H1 (cell line): ENCODE data around the gene ARHGEF26. TPM values are rescaled to one million over a fixed set of nuclear protein-coding genes. Genes with fewer than 3 reads are reported as not detected.
A peak's percentile ranks its signal among the peaks of the same experiment; 100 is the strongest.

ENCODE experiments used
- CTCF ChIA-PET: fragments of 300-600 bp; sonication (Branson Sonifier 250); formaldehyde crosslinking; loops from one replicate; lab custom pipeline; 2021; ENCODE audit not compliant: partially characterized antibody; lab: Charles Lee
- POLR2A ChIA-PET: fragments of 300-600 bp; sonication (Branson Sonifier 250); formaldehyde crosslinking; loops from one replicate; lab custom pipeline; 2021; ENCODE audit warnings: inconsistent platforms; ENCODE audit not compliant: partially characterized antibody; lab: Charles Lee
- DNase-seq, 2 experiments: peaks; one replicate each; pipeline versions ENCODE4 v3.0.0 to v3.0.0-alpha.2; 2010 to 2022; ENCODE audit warnings: low spot score in 2 of 2, low read depth in 1 of 2, mixed read lengths in 1 of 2
- FAIRE-seq: peaks from 2 replicates; lab custom pipeline; 2011; peaks lifted over from hg19 to GRCh38; lab: Jason Lieb, UNC
- H2AFZ ChIP-seq: 2 replicates; pipeline ENCODE4 v1.8.1; 2012; ENCODE audit warnings: low read length, inconsistent platforms
- H2AK5ac ChIP-seq: 2 replicates; pipeline ENCODE4 v1.6.1; 2013; ENCODE audit warnings: low read depth, low read length
- H2BK120ac ChIP-seq: replicated peaks from 2 replicates; pipeline ENCODE3; 2013; ENCODE audit warnings: low read depth, low read length, inconsistent platforms
- H2BK12ac ChIP-seq: 2 replicates; pipeline ENCODE4 v1.6.1; 2013; ENCODE audit warnings: low read depth, low read length
- H2BK15ac ChIP-seq: 2 replicates; pipeline ENCODE4 v1.6.1; 2013; ENCODE audit warnings: low read length
- H2BK20ac ChIP-seq: 2 replicates; pipeline ENCODE4 v1.6.1; 2013; ENCODE audit warnings: low read length
- H2BK5ac ChIP-seq: 2 replicates; pipeline ENCODE4 v1.6.1; 2013; ENCODE audit warnings: low read depth, low read length
- H3K14ac ChIP-seq: 2 replicates; pipeline ENCODE4 v1.6.1; 2013; ENCODE audit warnings: inconsistent platforms; ENCODE audit not compliant: insufficient read length
- H3K18ac ChIP-seq: 2 replicates; pipeline ENCODE4 v1.6.1; 2013; ENCODE audit warnings: low read length; ENCODE audit errors: extremely low read depth
- H3K23ac ChIP-seq: 2 replicates; pipeline ENCODE4 v1.6.1; 2013; ENCODE audit warnings: inconsistent platforms; ENCODE audit not compliant: insufficient read length
- H3K23me2 ChIP-seq: 2 replicates; pipeline ENCODE4 v1.6.1; 2013; ENCODE audit warnings: low read depth, low read length
- H3K27ac ChIP-seq: 2 replicates; pipeline ENCODE4 v1.6.1; 2011; ENCODE audit warnings: low read depth, low read length, inconsistent platforms
- H3K27me3 ChIP-seq, 4 experiments: replicated peaks in 1 of 4; 1 replicate in 1 of 4; 2 replicates in 3 of 4; pipeline versions ENCODE4 v1.6.1 to v1.8.1; 2011 to 2013; ENCODE audit warnings: low read length in 3 of 4, mild to moderate bottlenecking in 3 of 4, inconsistent platforms in 2 of 4, mixed read lengths in 2 of 4, moderate library complexity in 1 of 4; ENCODE audit not compliant: control insufficient read depth in 3 of 4, insufficient read depth in 3 of 4; ENCODE audit errors: extremely low read depth in 1 of 4
- H3K36me3 ChIP-seq, 4 experiments: 2 replicates each; pipeline versions ENCODE4 v1.6.1 to v1.8.1; 2011 to 2013; ENCODE audit warnings: mild to moderate bottlenecking in 4 of 4, low read length in 3 of 4, moderate library complexity in 2 of 4, control low read depth in 1 of 4, inconsistent platforms in 1 of 4; ENCODE audit not compliant: insufficient read depth in 4 of 4, control insufficient read depth in 2 of 4
- H3K4ac ChIP-seq: replicated peaks from 2 replicates; pipeline ENCODE3; 2013; ENCODE audit warnings: low read length, low read depth, mixed read lengths, inconsistent platforms; ENCODE audit not compliant: insufficient read length
- H3K4me1 ChIP-seq, 4 experiments: replicated peaks in 1 of 4; 1 replicate in 1 of 4; 2 replicates in 3 of 4; pipeline versions ENCODE4 v1.6.1 to v1.8.1; 2011 to 2013; ENCODE audit warnings: low read length in 3 of 4, inconsistent platforms in 2 of 4, mixed read lengths in 1 of 4; ENCODE audit not compliant: insufficient read depth in 4 of 4, control insufficient read depth in 3 of 4
- H3K4me2 ChIP-seq, 2 experiments: 2 replicates each; pipeline versions ENCODE4 v1.6.1 to v1.8.1; 2011 to 2013; ENCODE audit warnings: low read depth in 2 of 2, low read length in 2 of 2, control low read depth in 1 of 2, inconsistent platforms in 1 of 2, mild to moderate bottlenecking in 1 of 2; ENCODE audit not compliant: insufficient read depth in 1 of 2
- H3K4me3 ChIP-seq, 4 experiments: fragments of 200-600, 300-600 bp in 1 of 4; sonication (generic), shearing (Covaris generic), sonication (Bioruptor Twin) in 1 of 4; 2 replicates each; pipeline versions ENCODE4 v1.5.1 to v1.8.1; 2011 to 2016; ENCODE audit warnings: low read length in 4 of 4, low read depth in 3 of 4, control low read depth in 2 of 4, inconsistent platforms in 2 of 4, mild to moderate bottlenecking in 2 of 4, mixed read lengths in 1 of 4, moderate library complexity in 1 of 4; ENCODE audit not compliant: insufficient read depth in 2 of 4; ENCODE audit errors: extremely low read depth in 1 of 4
- H3K56ac ChIP-seq: replicated peaks from 2 replicates; pipeline ENCODE3; 2013; ENCODE audit warnings: low read depth, mild to moderate bottlenecking, mixed read lengths, low read length, inconsistent platforms; ENCODE audit not compliant: insufficient read length
- H3K79me1 ChIP-seq: 2 replicates; pipeline ENCODE4 v1.6.1; 2013; ENCODE audit warnings: low read depth, low read length, control low read depth
- H3K79me2 ChIP-seq, 2 experiments: 2 replicates each; pipeline versions ENCODE4 v1.6.1 to v1.8.1; 2012 to 2013; ENCODE audit warnings: low read length in 2 of 2, mild to moderate bottlenecking in 2 of 2, inconsistent platforms in 1 of 2; ENCODE audit not compliant: insufficient read depth in 2 of 2, control insufficient read depth in 1 of 2
- H3K9ac ChIP-seq, 4 experiments: replicated peaks in 1 of 4; 1 replicate in 1 of 4; 2 replicates in 3 of 4; pipeline versions ENCODE4 v1.6.1 to v1.8.1; 2011 to 2013; ENCODE audit warnings: low read depth in 3 of 4, low read length in 3 of 4, control low read depth in 2 of 4, mild to moderate bottlenecking in 2 of 4, moderate library complexity in 2 of 4, inconsistent platforms in 1 of 4; ENCODE audit errors: extremely low read depth in 1 of 4
- H3K9me3 ChIP-seq, 2 experiments: 2 replicates each; pipeline versions ENCODE4 v1.6.1 to v1.8.1; 2012 to 2013; ENCODE audit warnings: mild to moderate bottlenecking in 2 of 2, moderate library complexity in 2 of 2, control low read depth in 1 of 2, inconsistent platforms in 1 of 2, low read depth in 1 of 2, low read length in 1 of 2, mixed read lengths in 1 of 2; ENCODE audit not compliant: insufficient read depth in 2 of 2
- H4K20me1 ChIP-seq, 2 experiments: replicated peaks in 1 of 2; 2 replicates each; pipeline versions ENCODE3 to v1.8.1; 2011 to 2013; ENCODE audit warnings: inconsistent platforms in 2 of 2, low read length in 2 of 2, mild to moderate bottlenecking in 1 of 2; ENCODE audit not compliant: insufficient read depth in 2 of 2, control insufficient read depth in 1 of 2
- H4K5ac ChIP-seq: 2 replicates; pipeline ENCODE4 v1.6.1; 2013; ENCODE audit warnings: low read length, low read depth, mixed read lengths, inconsistent platforms; ENCODE audit not compliant: insufficient read length
- H4K8ac ChIP-seq: 2 replicates; pipeline ENCODE4 v1.8.0; 2013; ENCODE audit warnings: mild to moderate bottlenecking, moderate library complexity, low read length, inconsistent platforms; ENCODE audit not compliant: insufficient read depth; ENCODE audit errors: extremely low read depth
- H4K91ac ChIP-seq: replicated peaks from 2 replicates; pipeline ENCODE3; 2013; ENCODE audit warnings: low read length, mixed read lengths, inconsistent platforms; ENCODE audit not compliant: insufficient read length
- ASH2L ChIP-seq: fragments of 200-600, 300-600 bp; sonication (generic); IDR thresholded peaks from one replicate; pipeline ENCODE4 v1.7.1; 2017; ENCODE audit warnings: low read length
- NANOG ChIP-seq: IDR thresholded peaks from 2 replicates; pipeline ENCODE4 v1.6.1; 2011; ENCODE audit warnings: low read length, low read depth, mild to moderate bottlenecking, inconsistent platforms; ENCODE audit not compliant: insufficient read depth, poor library complexity, severe bottlenecking
- WGBS, 2 experiments: shearing (Covaris generic) in 1 of 2; methylation state at CpG; one replicate each; pipeline versions ENCODE4 v1.1.6 to v1.1.7; 2013 to 2015; ENCODE audit warnings: low lambda C conversion rate in 2 of 2, mixed read lengths in 2 of 2, inconsistent platforms in 1 of 2, low coverage in 1 of 2, missing lambda C conversion rate in 1 of 2; ENCODE audit not compliant: insufficient replicate concordance in 2 of 2, insufficient coverage in 1 of 2, insufficient read length in 1 of 2; ENCODE audit errors: extremely low coverage in 1 of 2, missing lambda C conversion rate in 1 of 2; 5-methylcytosine and 5-hydroxymethylcytosine counted together
- polyA plus RNA-seq, 7 experiments: library from polyadenylated mRNA; depleted of rRNA in 3 of 7; stranded (reverse) in 5 of 7; unstranded in 2 of 7; fragments of >200 nt in 5 of 7; fragments of 200-250 nt in 2 of 7; gene quantifications; 1 replicate in 5 of 7; 2 replicates in 1 of 7; 4 replicates in 1 of 7; pipeline versions ENCODE4 v1.2.1 to v1.2.3, GENCODE V29; 2011 to 2013; ENCODE audit warnings: missing spikeins in 2 of 7, mixed read lengths in 2 of 7
- total RNA-seq: library from RNA; stranded (reverse); fragmentation: NEBNext Ultra II Directional; extraction: Animal tissue kit (Norgen Biotek cat#: 25700); gene quantifications from 2 replicates; pipeline ENCODE4 v1.2.1, GENCODE V29; 2021

ARHGEF26 gene
- total and polyA plus RNA-seq, 2 of the 8 experiments (the other 6 are each of a cell fraction or from before 2014, with no cell fraction given) = 3.1 to 15.6 TPM

DNA sequence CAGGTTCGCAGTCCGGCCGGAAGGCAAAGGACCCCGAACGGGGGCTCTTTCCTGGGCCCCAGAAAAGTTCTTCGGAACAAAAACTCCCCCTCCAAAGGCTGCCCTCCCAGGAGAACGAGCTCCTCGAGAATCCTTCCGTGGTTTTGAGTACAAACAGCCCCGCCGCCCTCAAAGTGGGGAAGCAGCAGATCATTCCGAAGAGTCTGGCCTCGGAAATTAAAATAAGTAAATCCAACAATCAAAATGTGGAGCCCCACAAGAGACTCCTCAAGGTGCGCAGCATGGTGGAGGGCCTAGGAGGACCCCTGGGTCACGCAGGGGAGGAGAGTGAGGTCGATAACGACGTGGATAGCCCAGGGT, 1.3 kb downstream of the ARHGEF26 start:
- H2AK5ac ChIP-seq = no peak overlapping the region
- H3K27ac ChIP-seq = no peak overlapping the region
- 3% methylated on average over 18 of the region's 18 CpGs; no CpG with 5 or more reads in 1 of the 2 experiments for WGBS, 2 experiments
- no peak overlapping the region for H2AFZ ChIP-seq
- H3K23ac ChIP-seq = no peak overlapping the region
- H2BK20ac ChIP-seq = no peak overlapping the region
- H2BK120ac ChIP-seq = no peak overlapping the region
- no peak overlapping the region for H3K14ac ChIP-seq
- H3K9ac ChIP-seq = peak overlapping the region in 1 of 4 experiments; percentile 45; a peak in 2 of 7 replicates
- H3K79me1 ChIP-seq = no peaks in the 10 kb centered on the region; the same call in 1 of the 2 replicates
- peaks cover 0 to 5% (median 1%) of the 10 kb centered on the region in 4 experiments; a peak in 2 of 7 replicates for H3K4me1 ChIP-seq
- no peak overlapping the region for H4K91ac ChIP-seq
- H4K8ac ChIP-seq = no peak overlapping the region
- no peak overlapping the region for H3K4ac ChIP-seq
- ChIA-PET POLR2A (interaction anchor here (0.6 to 1.9 kb wide), 5 partner anchors 10 to 108 kb away, joined by 3 to 7 read pairs (median 3); no protein-coding TSS in a partner anchor), CTCF (interaction anchor here (0.7 to 3.6 kb wide), 3 partner anchors 118 to 161 kb away, joined by 3 to 24 read pairs (median 3); no protein-coding TSS in a partner anchor)
- no peaks in the 10 kb centered on the region for H3K9me3 ChIP-seq
- peaks cover 0 to 20% (median 11%) of the 10 kb centered on the region in 4 experiments; a peak in 5 of 7 replicates for H3K27me3 ChIP-seq
- peaks cover 0 to 5% (median 0%) of the 10 kb centered on the region in 4 experiments; a peak in 1 of 8 replicates for H3K36me3 ChIP-seq
- no peak overlapping the region for H2BK5ac ChIP-seq
- DNase-seq (no peak), FAIRE-seq (no peak)
- no peak overlapping the region for H4K5ac ChIP-seq
- peaks cover 19% of the 10 kb centered on the region for H3K23me2 ChIP-seq
- H3K56ac ChIP-seq = no peak overlapping the region
- H3K4me3 ChIP-seq = peak overlapping the region; percentile 75 to 85 (median 82)
- H4K20me1 ChIP-seq = peaks cover 3 to 5% of the 10 kb centered on the region in 2 experiments
- H2BK15ac ChIP-seq = no peak overlapping the region
- H3K79me2 ChIP-seq = peaks cover 0 to 18% of the 10 kb centered on the region in 2 experiments; a peak in 2 of 4 replicates
- H3K4me2 ChIP-seq = peak overlapping the region; percentile 90 to 96
- H2BK12ac ChIP-seq = no peak overlapping the region
- no peak overlapping the region; the same call in 1 of the 2 replicates for H3K18ac ChIP-seq
- no peak for TF ChIP-seq NANOG
- peak; percentile 3 for TF ChIP-seq ASH2L
